Lower lobe of right lung (tissue), 2 donors: ENCODE measurements around the gene MPHOSPH8. TPM values are rescaled to one million over a fixed set of nuclear protein-coding genes. Genes with fewer than 3 reads are reported as not detected.

ENCODE experiments used
- ATAC-seq, 2 donors: fragments of 200-7000 bp; cut with Tn5 transposase; one replicate each; pipeline ENCODE4 v1.9.1; 2020 to 2022; ENCODE audit warnings: mild to moderate bottlenecking in 2 of 2, moderate library complexity in 2 of 2
- DNase-seq: peaks from one replicate; pipeline ENCODE4 v3.0.0-alpha.2; 2020
- H3K27ac ChIP-seq: fragments of 200-600 bp; one replicate; pipeline ENCODE4 v1.8.0; 2022
- H3K27me3 ChIP-seq: fragments of 200-600 bp; one replicate; pipeline ENCODE4 v1.8.0; 2022; ENCODE audit warnings: low read depth
- H3K36me3 ChIP-seq: fragments of 200-600 bp; one replicate; pipeline ENCODE4 v1.8.0; 2022; ENCODE audit warnings: mild to moderate bottlenecking
- H3K4me1 ChIP-seq: fragments of 200-600 bp; one replicate; pipeline ENCODE4 v1.8.0; 2022
- H3K4me3 ChIP-seq: fragments of 200-600 bp; one replicate; pipeline ENCODE4 v1.8.0; 2022; ENCODE audit warnings: mild to moderate bottlenecking
- H3K9me3 ChIP-seq: fragments of 200-600 bp; one replicate; pipeline ENCODE4 v1.8.0; 2022
- CTCF ChIP-seq: fragments of 200-600 bp; IDR thresholded peaks from one replicate; pipeline ENCODE4 v1.8.0; 2022; ENCODE audit warnings: antibody characterized with exemption, mild to moderate bottlenecking
- intact Hi-C: fragments of 100-400 bp; cut with DNase I; formaldehyde crosslinking; loops from one replicate; pipeline ENCODE4 v1.11.0; 2022
- total RNA-seq: library from RNA; stranded (reverse); fragmentation: NEBNext Ultra II Directional; extraction: Animal tissue kit (Norgen Biotek cat#: 25700); gene quantifications from one replicate; pipeline ENCODE4 v1.2.1, GENCODE V29; 2021
- donor health status: DM: no; HTN: yes; CAD: no; lungs with severe emphysema.

The MPHOSPH8 gene
- total RNA-seq, 1 donor from 2014 or later, result 46.5 TPM

GRCh38 chr13:19664481-19665230 is 31.2 kb downstream of the MPHOSPH8 start:
- Histone ChIP-seq H3K36me3 (peaks cover 100% of the 10 kb centered on the region), H3K27ac (no peak overlapping the region), H3K9me3 (no peaks in the 10 kb centered on the region), H3K4me1 (no peaks in the 10 kb centered on the region), H3K27me3 (no peaks in the 10 kb centered on the region), H3K4me3 (no peak overlapping the region)
- ATAC-seq (no peak), DNase-seq (no peak)
- TF ChIP-seq CTCF, result no peak
- intact Hi-C loops, result no loop called here

- DNase-seq, result no peak
These were observed 32.0 kb downstream of the MPHOSPH8 start for GRCh38 chr13:19665427-19665859.

GRCh38 chr13:19668778-19669177 is 35.3 kb downstream of the MPHOSPH8 start:
- peaks cover 100% of the 10 kb centered on the region for H3K36me3 ChIP-seq
- no peaks in the 10 kb centered on the region for H3K9me3 ChIP-seq
- no peak for TF ChIP-seq CTCF
- ATAC-seq, result no peak
- no peaks in the 10 kb centered on the region for H3K4me1 ChIP-seq
- H3K27ac ChIP-seq, result no peak overlapping the region
- no peak for DNase-seq
- no peaks in the 10 kb centered on the region for H3K27me3 ChIP-seq
- intact Hi-C loops, result no loop called here
- no peak overlapping the region for H3K4me3 ChIP-seq

More at GRCh38 chr13:19665427-19665859, 32.0 kb downstream of the MPHOSPH8 start:
- intact Hi-C loops, result no loop called here
- Histone ChIP-seq H3K36me3 (peaks cover 100% of the 10 kb centered on the region), H3K4me3 (no peak overlapping the region), H3K27me3 (no peaks in the 10 kb centered on the region), H3K27ac (no peak overlapping the region), H3K4me1 (no peaks in the 10 kb centered on the region), H3K9me3 (no peaks in the 10 kb centered on the region)
- peak in 1 of 2 donors; percentile 25 for ATAC-seq
- TF ChIP-seq CTCF, result no peak

GRCh38 chr13:19670147-19670546 is 36.7 kb downstream of the MPHOSPH8 start:
- intact Hi-C loops, result no loop called here
- no peak for DNase-seq
- H3K4me3 ChIP-seq, result no peak overlapping the region
- H3K27ac ChIP-seq, result no peak overlapping the region
- no peaks in the 10 kb centered on the region for H3K27me3 ChIP-seq
- no peaks in the 10 kb centered on the region for H3K4me1 ChIP-seq
- H3K36me3 ChIP-seq, result peaks cover 100% of the 10 kb centered on the region
- H3K9me3 ChIP-seq, result no peaks in the 10 kb centered on the region
- ATAC-seq, result no peak
- no peak for TF ChIP-seq CTCF

GRCh38 chr13:19672990-19673389 is 39.5 kb downstream of the MPHOSPH8 start:
- no peak overlapping the region for H3K4me3 ChIP-seq
- no peaks in the 10 kb centered on the region for H3K9me3 ChIP-seq
- no peak overlapping the region for H3K27ac ChIP-seq
- no peaks in the 10 kb centered on the region for H3K4me1 ChIP-seq
- ATAC-seq (no peak), DNase-seq (no peak)
- peaks cover 96% of the 10 kb centered on the region for H3K36me3 ChIP-seq
- intact Hi-C loops, result no loop called here
- H3K27me3 ChIP-seq, result no peaks in the 10 kb centered on the region
- no peak for TF ChIP-seq CTCF
